Neural cell (in vitro differentiated cells): ENCODE results near the gene AGBL1. TPM values are rescaled to one million over a fixed set of nuclear protein-coding genes. Genes with fewer than 3 reads are reported as not detected.

Source experiments
- H2AFZ ChIP-seq: fragments of 200-600, 300-800 bp; sonication (generic), shearing (Covaris generic); 2 replicates; pipeline ENCODE4 v1.6.0; 2014; ENCODE audit warnings: low read depth, mild to moderate bottlenecking, antibody characterized with exemption, low read length, moderate library complexity
- H3F3A ChIP-seq: fragments of 200-600 bp; shearing (Covaris generic); 2 replicates; pipeline ENCODE4 v1.6.1; 2016; ENCODE audit warnings: mild to moderate bottlenecking, moderate library complexity, mixed read lengths, antibody characterized with exemption, low read length; ENCODE audit not compliant: insufficient read depth, poor library complexity, severe bottlenecking
- H3K27ac ChIP-seq: fragments of 200-600, 300-800 bp; sonication (generic), shearing (Covaris generic); 2 replicates; pipeline ENCODE4 v1.5.1; 2014; ENCODE audit warnings: mild to moderate bottlenecking, low read length, moderate library complexity
- H3K27me3 ChIP-seq: fragments of 300-800, 200-600 bp; sonication (generic), shearing (Covaris generic); 2 replicates; pipeline ENCODE4 v1.6.0; 2014; ENCODE audit warnings: mild to moderate bottlenecking, low read depth, low read length, moderate library complexity; ENCODE audit not compliant: insufficient read depth
- H3K36me3 ChIP-seq: fragments of 300-800, 200-600 bp; sonication (generic), shearing (Covaris generic); 2 replicates; pipeline ENCODE4 v1.5.1; 2014; ENCODE audit warnings: mild to moderate bottlenecking, antibody characterized with exemption, low read length, moderate library complexity; ENCODE audit not compliant: insufficient read depth
- H3K4me2 ChIP-seq: fragments of 300-800, 200-600 bp; sonication (generic), shearing (Covaris generic); 2 replicates; pipeline ENCODE4 v1.6.0; 2014; ENCODE audit warnings: mild to moderate bottlenecking, low read length
- H3K4me3 ChIP-seq: fragments of 300-800, 200-600 bp; sonication (generic), shearing (Covaris generic); 2 replicates; pipeline ENCODE4 v1.5.1; 2014; ENCODE audit warnings: mild to moderate bottlenecking, low read length, moderate library complexity
- H3K79me2 ChIP-seq: fragments of 200-600 bp; shearing (Covaris generic); replicated peaks from 2 replicates; pipeline ENCODE4 v1.6.0; 2014; ENCODE audit warnings: mild to moderate bottlenecking, low read length, moderate library complexity; ENCODE audit not compliant: insufficient read depth
- H3K9ac ChIP-seq: fragments of 300-800, 200-600 bp; sonication (generic), shearing (Covaris generic); 2 replicates; pipeline ENCODE4 v1.6.1; 2016; ENCODE audit warnings: mild to moderate bottlenecking, low read length, mixed read lengths
- H3K9me2 ChIP-seq: fragments of 200-600 bp; shearing (Covaris generic); 2 replicates; pipeline ENCODE4 v1.6.1; 2016; ENCODE audit warnings: mild to moderate bottlenecking, low read length, mixed read lengths; ENCODE audit not compliant: insufficient read depth
- H3K9me3 ChIP-seq: fragments of 200-600, 300-800 bp; sonication (generic), shearing (Covaris generic); 2 replicates; pipeline ENCODE4 v1.6.1; 2016; ENCODE audit warnings: mild to moderate bottlenecking, mixed run types, low read length, moderate library complexity, mixed read lengths
- H4K20me1 ChIP-seq: fragments of 200-600 bp; shearing (Covaris generic); 2 replicates; pipeline ENCODE4 v1.6.1; 2016; ENCODE audit warnings: mild to moderate bottlenecking, mixed run types; ENCODE audit not compliant: insufficient read depth
- CTCF ChIP-seq: fragments of 450-650 bp; IDR thresholded peaks from 2 replicates; pipeline ENCODE4 v1.5.1; 2014; ENCODE audit warnings: antibody characterized with exemption, mild to moderate bottlenecking, moderate library complexity; ENCODE audit not compliant: poor library complexity, severe bottlenecking
- EP300 ChIP-seq: fragments of 450-650 bp; conservative IDR thresholded peaks from 2 replicates; pipeline ENCODE4 v1.6.1; 2014; ENCODE audit warnings: antibody characterized with exemption, mild to moderate bottlenecking, moderate library complexity; ENCODE audit not compliant: poor library complexity, severe bottlenecking
- EZH2 ChIP-seq: fragments of 200-600, 300-800 bp; shearing (Covaris generic), sonication (generic); IDR thresholded peaks from 2 replicates; pipeline ENCODE4 v1.6.1; 2014; ENCODE audit warnings: antibody characterized with exemption, low read length, borderline replicate concordance, mild to moderate bottlenecking; ENCODE audit not compliant: insufficient read depth, poor library complexity, severe bottlenecking
- MXI1 ChIP-seq: fragments of 450-650 bp; conservative IDR thresholded peaks from 2 replicates; pipeline ENCODE4 v1.6.1; 2014; ENCODE audit warnings: antibody characterized with exemption, mild to moderate bottlenecking; ENCODE audit not compliant: poor library complexity, severe bottlenecking
- POLR2AphosphoS5 ChIP-seq: IDR thresholded peaks from 2 replicates; pipeline ENCODE4 v1.6.1; 2012
- RAD21 ChIP-seq: fragments of 450-650 bp; conservative IDR thresholded peaks from 2 replicates; pipeline ENCODE4 v1.6.1; 2014; ENCODE audit warnings: antibody characterized with exemption, mild to moderate bottlenecking, moderate library complexity
- REST ChIP-seq: IDR thresholded peaks from 2 replicates; pipeline ENCODE4 v1.6.1; 2012; ENCODE audit warnings: borderline replicate concordance
- SMC3 ChIP-seq: fragments of 450-650 bp; conservative IDR thresholded peaks from 2 replicates; pipeline ENCODE4 v1.6.1; 2014; ENCODE audit warnings: antibody characterized with exemption, mild to moderate bottlenecking, moderate library complexity; ENCODE audit not compliant: poor library complexity
- TAF1 ChIP-seq: IDR thresholded peaks from 2 replicates; pipeline ENCODE4 v1.6.1; 2012; ENCODE audit warnings: low read depth
- polyA plus RNA-seq: library from polyadenylated mRNA; depleted of rRNA; stranded (reverse); fragments of >200 nt; gene quantifications from 2 replicates; pipeline ENCODE4 v1.2.3, GENCODE V29; 2014

The AGBL1 gene
- polyA plus RNA-seq, 1 donor from 2014 or later, result 0.12 TPM

- no peak overlapping the region for H3K4me3 ChIP-seq
- no peak overlapping the region for H2AFZ ChIP-seq
- no peaks in the 10 kb centered on the region for H4K20me1 ChIP-seq
- H3K27me3 ChIP-seq, result no peaks in the 10 kb centered on the region
- TF ChIP-seq SMC3, result no peak
- TF ChIP-seq CTCF, result no peak
- TF ChIP-seq EP300, result no peak
- TF ChIP-seq MXI1, result no peak
- no peak for TF ChIP-seq POLR2AphosphoS5
- TF ChIP-seq RAD21, result no peak
- TF ChIP-seq TAF1, result no peak
- no peak for TF ChIP-seq EZH2
- TF ChIP-seq REST, result no peak
- no peak overlapping the region for H3K4me2 ChIP-seq
- H3K9me3 ChIP-seq, result no peaks in the 10 kb centered on the region
- no peak overlapping the region for H3K9ac ChIP-seq
- H3K36me3 ChIP-seq, result no peaks in the 10 kb centered on the region
- no peaks in the 10 kb centered on the region for H3K9me2 ChIP-seq
- H3K79me2 ChIP-seq, result no peaks in the 10 kb centered on the region
- H3K27ac ChIP-seq, result no peak overlapping the region
- H3F3A ChIP-seq, result no peaks in the 10 kb centered on the region
These were observed 188.2 kb downstream of the AGBL1 start for GRCh38 chr15:86267892-86268291.

GRCh38 chr15:86268558-86268957 is 188.9 kb downstream of the AGBL1 start:
- H3K9ac ChIP-seq, result no peak overlapping the region
- H3K27ac ChIP-seq, result no peak overlapping the region
- H3K9me2 ChIP-seq, result no peaks in the 10 kb centered on the region
- H3K9me3 ChIP-seq, result no peaks in the 10 kb centered on the region
- no peaks in the 10 kb centered on the region for H4K20me1 ChIP-seq
- TF ChIP-seq SMC3, result no peak
- TF ChIP-seq EP300, result no peak
- no peak for TF ChIP-seq RAD21
- no peak for TF ChIP-seq TAF1
- TF ChIP-seq CTCF, result no peak
- no peak for TF ChIP-seq POLR2AphosphoS5
- TF ChIP-seq REST, result no peak
- no peak for TF ChIP-seq EZH2
- no peak for TF ChIP-seq MXI1
- no peak overlapping the region for H2AFZ ChIP-seq
- H3K79me2 ChIP-seq, result no peaks in the 10 kb centered on the region
- no peaks in the 10 kb centered on the region for H3F3A ChIP-seq
- H3K36me3 ChIP-seq, result no peaks in the 10 kb centered on the region
- H3K27me3 ChIP-seq, result no peaks in the 10 kb centered on the region
- no peak overlapping the region for H3K4me3 ChIP-seq
- H3K4me2 ChIP-seq, result no peak overlapping the region
